Fibroblast of pulmonary artery (primary cell): ENCODE data around the gene COMTD1.

Experiments used
- DNase-seq: peaks from one replicate; pipeline ENCODE4 v3.0.0-alpha.2; 2010; ENCODE audit warnings: low read depth
- H3K4me3 ChIP-seq: replicated peaks from 2 replicates; pipeline ENCODE4 v1.5.1; 2011; ENCODE audit warnings: low read depth, mild to moderate bottlenecking, control low read depth, low read length, moderate library complexity
- CTCF ChIP-seq: IDR thresholded peaks from 2 replicates; pipeline ENCODE4 v1.5.1; 2011; ENCODE audit warnings: mild to moderate bottlenecking, control low read depth, low read length, inconsistent platforms; ENCODE audit errors: missing control alignments

Gene COMTD1

GRCh38 chr10:75272896-75273295 lies 37.1 kb upstream of the COMTD1 start:
- DNase-seq = no peak
- no peak overlapping the region for H3K4me3 ChIP-seq
- no peak for TF ChIP-seq CTCF

GRCh38 chr10:75272094-75272493 lies 36.3 kb upstream of the COMTD1 start:
- no peak for TF ChIP-seq CTCF
- no peak for DNase-seq

GRCh38 chr10:75269605-75270004 lies 33.8 kb upstream of the COMTD1 start:
- no peak for DNase-seq
- no peak overlapping the region for H3K4me3 ChIP-seq
- no peak for TF ChIP-seq CTCF

More at GRCh38 chr10:75272094-75272493, 36.3 kb upstream of the COMTD1 start:
- H3K4me3 ChIP-seq = no peak overlapping the region

- DNase-seq = no peak
- no peak for TF ChIP-seq CTCF
- H3K4me3 ChIP-seq = no peak overlapping the region
These were observed 31.2 kb upstream of the COMTD1 start for GRCh38 chr10:75266945-75267344.

- DNase-seq = no peak
- no peak overlapping the region for H3K4me3 ChIP-seq
- TF ChIP-seq CTCF = no peak
These were observed 30.1 kb upstream of the COMTD1 start for GRCh38 chr10:75265856-75266255.

- no peak for TF ChIP-seq CTCF
- no peak for DNase-seq
- H3K4me3 ChIP-seq = no peak overlapping the region
These were observed 28.0 kb upstream of the COMTD1 start for GRCh38 chr10:75263806-75264205.

GRCh38 chr10:75261813-75262705 lies 26.3 kb upstream of the COMTD1 start:
- TF ChIP-seq CTCF = no peak
- no peak for DNase-seq
- no peak overlapping the region for H3K4me3 ChIP-seq
